ENCODE results near the gene HK2.
"Not testable (repeated sequence)": the region's sequence is repeated elsewhere in the genome, so short reads cannot be mapped to it uniquely, and the experiment has no call there.

The HK2 gene

DNA sequence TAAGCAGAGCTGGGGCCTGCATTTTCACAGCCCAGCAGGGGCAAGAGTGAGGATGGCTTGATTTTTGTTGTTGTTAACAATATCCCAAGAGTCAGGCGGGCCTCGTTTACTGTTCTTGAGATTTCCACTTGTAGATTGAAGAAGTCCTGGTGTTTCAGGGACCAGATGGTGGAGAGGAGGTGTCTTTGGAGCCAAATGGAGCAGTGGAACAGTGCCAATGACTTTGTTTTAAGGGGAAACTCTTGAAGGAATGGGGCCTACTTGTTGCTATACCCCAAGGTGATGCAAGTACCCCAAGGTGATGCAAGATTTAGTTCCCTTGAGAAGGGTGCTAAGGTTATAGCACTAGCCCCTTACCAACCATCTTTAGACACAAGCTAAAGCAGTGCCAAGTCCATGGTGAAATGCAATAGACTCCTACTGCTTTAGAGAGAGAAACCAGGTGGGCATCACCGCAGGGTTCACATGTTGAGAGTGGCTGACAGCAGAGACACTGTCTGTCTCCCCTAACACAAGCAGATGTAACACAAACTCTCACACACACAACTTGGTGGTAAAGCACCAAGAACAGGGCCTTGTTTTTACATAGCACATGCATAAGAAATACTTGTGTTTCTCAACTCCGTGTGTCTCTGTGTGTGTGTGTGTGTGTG is 44.0 kb downstream of the HK2 start:
- DNase-seq, result no peak

- DNase-seq, result no peak
Observed at GRCh38 chr2:74878551-74878950, 44.6 kb downstream of the HK2 start.

GRCh38 chr2:74880054-74880728 is 46.3 kb downstream of the HK2 start:
- DNase-seq, result no peak

- no peak for DNase-seq
Observed at GRCh38 chr2:74881176-74881575, 47.2 kb downstream of the HK2 start.

DNA sequence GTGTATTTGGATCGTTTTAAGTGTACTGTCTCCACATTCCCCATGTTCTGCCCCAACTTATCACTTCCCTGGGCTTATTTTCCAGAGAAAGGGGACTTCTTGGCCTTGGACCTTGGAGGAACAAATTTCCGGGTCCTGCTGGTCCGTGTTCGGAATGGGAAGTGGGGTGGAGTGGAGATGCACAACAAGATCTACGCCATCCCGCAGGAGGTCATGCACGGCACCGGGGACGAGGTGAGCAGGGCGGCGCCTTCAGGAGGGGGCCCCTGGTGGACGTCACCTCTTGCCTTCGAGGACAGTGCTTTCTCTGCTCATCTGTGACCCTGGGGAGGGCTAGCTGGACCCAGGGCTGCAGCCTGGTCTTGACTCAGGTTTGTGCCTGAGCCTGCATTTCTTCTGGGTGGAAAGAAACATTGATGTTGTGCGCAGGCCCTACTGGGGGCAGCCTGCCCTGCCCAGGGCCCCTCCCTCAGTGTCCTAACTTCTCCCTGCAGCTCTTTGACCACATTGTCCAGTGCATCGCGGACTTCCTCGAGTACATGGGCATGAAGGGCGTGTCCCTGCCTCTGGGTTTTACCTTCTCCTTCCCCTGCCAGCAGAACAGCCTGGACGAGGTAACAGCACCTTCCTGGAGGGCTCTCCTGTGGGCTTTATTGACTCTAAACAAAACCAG is 47.8 kb downstream of the HK2 start:
- DNase-seq, result no peak

GRCh38 chr2:74882299-74882687 is 48.4 kb downstream of the HK2 start:
- DNase-seq, result no peak

- DNase-seq, result no peak
Observed at GRCh38 chr2:74883011-74883410, 49.1 kb downstream of the HK2 start.

DNA sequence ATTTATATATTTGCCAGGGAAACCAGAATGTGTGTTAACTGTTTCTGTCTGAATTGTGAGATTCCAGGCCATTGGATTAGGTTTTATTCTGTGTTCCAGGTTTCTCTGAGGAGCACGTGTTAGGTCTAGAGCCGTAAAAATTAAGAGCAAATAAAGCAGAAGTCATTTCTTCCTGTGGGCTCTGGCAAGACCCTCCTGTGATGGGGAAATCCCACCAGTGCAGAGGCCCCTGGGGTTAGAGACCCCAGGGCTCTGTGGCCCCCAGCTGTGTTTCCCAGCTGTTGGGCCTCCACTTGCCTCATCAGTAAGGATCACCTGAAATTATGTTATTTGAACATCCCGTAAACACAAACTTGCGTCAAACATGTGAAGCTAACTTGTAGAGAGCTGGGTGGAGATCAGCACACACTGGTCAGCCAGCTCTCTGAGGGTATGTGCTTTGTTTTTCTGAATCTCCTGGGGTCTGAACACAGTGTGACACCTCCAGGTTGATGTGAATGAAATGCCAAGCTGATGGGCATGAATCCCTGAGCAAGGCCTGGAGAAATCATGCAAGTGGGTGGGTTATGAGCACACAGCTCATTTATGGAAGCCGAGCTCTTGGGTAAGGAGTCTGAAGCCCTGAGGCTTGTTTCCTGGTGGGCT is 50.3 kb downstream of the HK2 start:
- DNase-seq, result no peak

DNA sequence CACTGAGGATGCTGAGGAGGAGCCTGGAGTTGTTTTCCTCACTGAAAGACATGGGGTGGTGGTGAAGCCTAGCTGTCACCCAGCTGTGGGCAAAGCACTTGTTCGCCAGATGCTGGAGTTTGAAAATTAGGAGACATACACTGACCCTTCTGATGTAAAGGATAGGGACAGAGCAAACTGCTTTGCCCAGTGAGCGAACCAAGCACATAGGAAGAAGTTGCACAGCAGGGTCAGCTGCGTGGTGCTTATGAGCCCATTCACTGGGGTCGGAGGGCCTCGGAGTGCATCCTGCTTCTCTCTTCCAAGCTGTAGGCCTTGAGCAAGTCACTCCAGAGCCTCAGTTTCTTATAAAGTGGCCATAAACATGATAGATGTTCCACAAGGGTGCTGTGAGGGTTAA is 50.9 kb downstream of the HK2 start:
- DNase-seq, result no peak

- no peak for DNase-seq
Observed at GRCh38 chr2:74886251-74886650, 52.3 kb downstream of the HK2 start.

GRCh38 chr2:74886811-74887210 is 52.9 kb downstream of the HK2 start:
- DNase-seq, result no peak

- no peak for DNase-seq
Observed at GRCh38 chr2:74887445-74887951, 53.6 kb downstream of the HK2 start.

DNA sequence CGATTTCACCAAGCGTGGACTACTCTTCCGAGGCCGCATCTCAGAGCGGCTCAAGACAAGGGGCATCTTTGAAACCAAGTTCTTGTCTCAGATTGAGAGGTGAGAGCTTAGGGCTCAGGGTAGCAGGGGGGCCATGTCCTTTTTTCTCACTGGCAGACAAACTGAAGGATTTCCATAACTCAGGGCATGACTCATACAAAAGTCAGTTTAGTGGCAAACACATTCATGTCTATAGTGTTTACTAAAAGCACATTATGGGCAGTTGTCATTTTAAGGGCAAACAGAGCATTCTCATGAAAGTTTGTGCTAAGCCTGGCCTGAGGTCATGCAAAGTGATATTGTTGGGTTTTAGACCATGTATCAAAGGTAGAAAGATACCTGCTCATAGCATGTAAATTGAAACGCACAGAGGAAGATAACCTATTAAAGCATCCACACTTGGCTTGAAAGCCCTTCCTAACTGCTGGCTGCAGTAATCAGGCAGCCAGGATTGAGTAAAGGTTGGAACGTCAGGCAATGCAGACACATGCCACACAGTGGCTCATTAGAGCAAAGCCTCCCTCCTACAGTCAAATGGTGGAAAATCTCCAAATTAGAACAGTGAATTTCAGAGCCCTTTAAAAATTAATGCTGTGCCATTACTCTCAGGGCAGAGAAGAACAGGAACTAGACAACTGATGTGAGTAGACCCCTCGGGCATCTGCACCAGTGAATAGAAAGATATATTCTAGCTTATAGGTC is 54.2 kb downstream of the HK2 start:
- DNase-seq, result no peak

DNA sequence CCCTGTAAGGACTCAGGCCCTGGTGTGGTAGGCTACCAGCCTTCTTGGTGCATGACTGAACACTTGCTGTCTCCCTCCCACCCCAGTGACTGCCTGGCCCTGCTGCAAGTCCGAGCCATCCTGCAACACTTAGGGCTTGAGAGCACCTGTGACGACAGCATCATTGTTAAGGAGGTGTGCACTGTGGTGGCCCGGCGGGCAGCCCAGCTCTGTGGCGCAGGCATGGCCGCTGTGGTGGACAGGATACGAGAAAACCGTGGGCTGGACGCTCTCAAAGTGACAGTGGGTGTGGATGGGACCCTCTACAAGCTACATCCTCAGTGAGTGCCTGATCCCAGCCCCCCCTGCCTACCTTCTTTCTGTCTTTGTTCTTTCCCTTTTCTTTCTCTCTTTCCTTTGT is 55.2 kb downstream of the HK2 start:
- DNase-seq, result no peak

- no peak for DNase-seq
Observed at GRCh38 chr2:74890711-74891110, 56.8 kb downstream of the HK2 start.

- no peak for DNase-seq
Observed at GRCh38 chr2:74891136-74891764, 57.3 kb downstream of the HK2 start.

DNA sequence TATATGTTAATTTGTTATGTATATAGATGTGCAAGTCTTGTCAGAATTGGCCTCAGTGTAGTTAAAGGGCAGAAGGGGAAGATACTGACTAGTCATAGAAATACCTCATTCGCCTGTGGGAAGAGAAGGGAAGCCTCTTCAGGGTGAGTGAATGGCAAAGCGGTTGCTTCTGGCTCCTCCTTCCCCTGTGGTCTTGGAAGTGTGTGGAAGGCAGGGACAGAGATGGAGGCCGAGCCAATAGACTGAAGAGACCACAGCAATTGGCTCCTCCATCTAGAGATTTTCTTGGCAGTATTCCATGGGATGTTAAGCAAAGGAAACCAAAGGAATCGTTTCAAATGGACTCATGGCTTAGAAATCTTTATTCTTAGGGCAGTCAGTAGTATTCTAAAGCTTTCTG is 57.9 kb downstream of the HK2 start:
- not testable (repeated sequence) for DNase-seq

- no peak for DNase-seq
Observed at GRCh38 chr2:74892609-74893008, 58.7 kb downstream of the HK2 start.

GRCh38 chr2:74893332-74893731 is 59.4 kb downstream of the HK2 start:
- DNase-seq, result no peak

- no peak for DNase-seq
Observed at GRCh38 chr2:74894272-74894981, 60.5 kb downstream of the HK2 start.

- DNase-seq, result no peak
Observed at GRCh38 chr2:74895001-74895400, 61.1 kb downstream of the HK2 start.

DNA sequence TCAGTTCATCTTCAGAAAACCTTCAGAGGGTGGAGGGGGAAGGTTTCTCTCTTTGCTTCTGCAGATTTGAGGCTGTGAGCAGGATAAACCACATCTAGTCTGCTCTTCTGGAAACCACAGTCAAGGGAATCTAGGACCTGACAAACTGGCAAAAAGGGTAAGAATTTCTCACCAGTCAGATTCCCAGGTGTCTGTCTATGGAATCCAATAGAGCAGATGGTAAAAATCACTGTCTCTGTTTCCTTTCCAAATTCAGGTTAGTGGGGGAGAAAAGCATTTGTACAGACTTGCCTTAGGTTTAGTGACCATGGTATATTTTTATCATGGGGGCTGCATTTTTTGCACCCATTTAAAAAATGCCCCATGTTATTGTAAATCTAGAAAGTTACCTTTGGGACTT is 62.3 kb downstream of the HK2 start:
- no peak for DNase-seq
